Motor neuron (in vitro differentiated cells): ENCODE results near the gene TMEM235. TPM values are rescaled to one million over a fixed set of nuclear protein-coding genes. Genes with fewer than 3 reads are reported as not detected.
A peak's percentile ranks its signal among the peaks of the same experiment; 100 is the strongest.

Experiments
- ATAC-seq, 8 experiments: fragments of 200-7000 bp; cut with Tn5 transposase; replicated peaks in 6 of 8; 2 replicates each; pipeline ENCODE4 v1.8.0; 2021; ENCODE audit warnings: mild to moderate bottlenecking in 8 of 8, moderate library complexity in 8 of 8
- H3K27ac ChIP-seq, 2 donors: fragments of 250-450 bp; sonication (Bioruptor Pico); 2 replicates each; pipeline ENCODE4 v1.9.0; 2021; ENCODE audit warnings: antibody characterized with exemption in 2 of 2, mild to moderate bottlenecking in 2 of 2, moderate library complexity in 1 of 2
- H3K4me1 ChIP-seq, 2 donors: fragments of 250-450 bp; sonication (Bioruptor Pico); replicated peaks in 1 of 2; 2 replicates each; pipeline ENCODE4 v1.6.1; 2021; ENCODE audit warnings: antibody characterized with exemption in 2 of 2, mild to moderate bottlenecking in 2 of 2, moderate library complexity in 1 of 2
- H3K4me3 ChIP-seq, 5 donors: fragments of 250-450 bp; sonication (Bioruptor Pico); 2 replicates each; pipeline ENCODE4 v1.9.0; 2021; ENCODE audit warnings: antibody characterized with exemption in 5 of 5, mild to moderate bottlenecking in 5 of 5, moderate library complexity in 4 of 5
- WGBS, 10 experiments: fragments of 450-650 bp; shearing (Covaris generic); methylation state at CpG; one replicate each; pipeline ENCODE4 v1.0.0; 2022; 5-methylcytosine and 5-hydroxymethylcytosine counted together
- in situ Hi-C, 9 experiments: fragments of 400-800 bp; cut with MboI; loops; one replicate each; pipeline ENCODE4 v1.15.0; 2021; ENCODE audit warnings: low sequenced_read_pairs in 9 of 9, low pct_unique_long_range_greater_than_20kb in 2 of 9; ENCODE audit not compliant: unreplicated experiment in 9 of 9
- total RNA-seq, 8 experiments: library from RNA; unstranded; fragments of 300-600 nt; gene quantifications; 2 replicates each; pipeline versions ENCODE4 v1.2.3 to v1.2.4, GENCODE V29; 2022

Gene TMEM235
- total RNA-seq, 8 experiments from 2014 or later: 0.13 to 0.66 (median 0.31) TPM; not detected in 5

GRCh38 chr17:78266771-78267170, 35.3 kb downstream of the TMEM235 start:
- no peak overlapping the region for H3K4me3 ChIP-seq
- no peak overlapping the region for H3K27ac ChIP-seq
- WGBS, 10 experiments: 75% methylated on average over 2 of the region's 9 CpGs; no CpG with 5 or more reads in 9 of the 10 experiments
- H3K4me1 ChIP-seq: peaks cover 38 to 43% of the 10 kb centered on the region in 2 donors
- in situ Hi-C loops: no loop called here
- no peak for ATAC-seq

- 40 to 100% (median 71%) methylated on average over 1 to 11 of the region's 26 CpGs; no CpG with 5 or more reads in 2 of the 10 experiments for WGBS, 10 experiments
- in situ Hi-C loops: no loop called here
- H3K4me3 ChIP-seq: no peak overlapping the region
- ATAC-seq: no peak
- H3K4me1 ChIP-seq: peaks cover 38 to 43% of the 10 kb centered on the region in 2 donors
- no peak overlapping the region for H3K27ac ChIP-seq
Measured at GRCh38 chr17:78267253-78268073, 36.0 kb downstream of the TMEM235 start.

GRCh38 chr17:78268191-78268874, 36.9 kb downstream of the TMEM235 start:
- Histone ChIP-seq H3K4me3 (peak overlapping the region in 2 of 5 donors; percentile 26 to 37), H3K4me1 (peaks cover 37 to 38% of the 10 kb centered on the region in 2 donors), H3K27ac (no peak overlapping the region)
- in situ Hi-C loops: no loop called here
- peak in 2 of 8 experiments; percentile 2 to 3 for ATAC-seq
- 63% methylated on average over 6 of the region's 24 CpGs; no CpG with 5 or more reads in 9 of the 10 experiments for WGBS, 10 experiments

GRCh38 chr17:78268951-78269905, 37.8 kb downstream of the TMEM235 start:
- in situ Hi-C loops: no loop called here
- Histone ChIP-seq H3K4me3 (peak overlapping the region in 2 of 5 donors; percentile 26 to 37), H3K27ac (peak overlapping the region; percentile 2 to 12), H3K4me1 (peaks cover 35 to 38% of the 10 kb centered on the region in 2 donors)
- 0 to 60% (median 20%) methylated on average over 1 to 2 of the region's 34 CpGs; no CpG with 5 or more reads in 5 of the 10 experiments for WGBS, 10 experiments
- ATAC-seq: peak; percentile 16 to 66 (median 54)

GRCh38 chr17:78269955-78270381, 38.5 kb downstream of the TMEM235 start:
- WGBS, 10 experiments: 0 to 80% methylated on average over 2 to 5 of the region's 8 CpGs; no CpG with 5 or more reads in 8 of the 10 experiments
- ATAC-seq: peak in 5 of 8 experiments; percentile 49 to 61 (median 52)
- Histone ChIP-seq H3K4me3 (peak overlapping the region in 2 of 5 donors; percentile 26 to 37), H3K27ac (peak overlapping the region; percentile 2 to 12), H3K4me1 (peaks cover 35 to 38% of the 10 kb centered on the region in 2 donors)
- in situ Hi-C loops: no loop called here

- H3K4me1 ChIP-seq: peaks cover 35 to 38% of the 10 kb centered on the region in 2 donors
- H3K27ac ChIP-seq: no peak overlapping the region
- ATAC-seq: no peak
- WGBS, 10 experiments: 53 to 100% (median 75%) methylated on average over 1 to 4 of the region's 12 CpGs; no CpG with 5 or more reads in 3 of the 10 experiments
- in situ Hi-C loops: no loop called here
- H3K4me3 ChIP-seq: no peak overlapping the region
Measured at GRCh38 chr17:78271419-78272170, 40.2 kb downstream of the TMEM235 start.

GRCh38 chr17:78272181-78272913, 40.9 kb downstream of the TMEM235 start:
- Histone ChIP-seq H3K27ac (no peak overlapping the region), H3K4me1 (peaks cover 35 to 36% of the 10 kb centered on the region in 2 donors), H3K4me3 (no peak overlapping the region)
- WGBS, 10 experiments: 10 to 96% (median 75%) methylated on average over 2 to 11 of the region's 17 CpGs
- peak in 7 of 8 experiments; percentile 14 to 84 (median 25) for ATAC-seq
- in situ Hi-C loops: no loop called here

GRCh38 chr17:78272914-78273258, 41.5 kb downstream of the TMEM235 start:
- Histone ChIP-seq H3K4me3 (no peak overlapping the region), H3K27ac (no peak overlapping the region), H3K4me1 (peaks cover 29 to 31% of the 10 kb centered on the region in 2 donors)
- ATAC-seq: no peak
- 20 to 83% (median 73%) methylated on average over 1 to 5 of the region's 7 CpGs; no CpG with 5 or more reads in 4 of the 10 experiments for WGBS, 10 experiments
- in situ Hi-C loops: no loop called here

GRCh38 chr17:78273813-78274212, 42.4 kb downstream of the TMEM235 start:
- no peak overlapping the region for H3K4me3 ChIP-seq
- peaks cover 20 to 22% of the 10 kb centered on the region in 2 donors for H3K4me1 ChIP-seq
- WGBS, 10 experiments: 50 to 100% (median 89%) methylated on average over 1 to 6 of the region's 6 CpGs; no CpG with 5 or more reads in 4 of the 10 experiments
- ATAC-seq: no peak
- no peak overlapping the region for H3K27ac ChIP-seq
- in situ Hi-C loops: no loop called here

GRCh38 chr17:78275355-78275754, 43.9 kb downstream of the TMEM235 start:
- H3K4me1 ChIP-seq: peaks cover 4 to 6% of the 10 kb centered on the region in 2 donors
- no peak overlapping the region for H3K4me3 ChIP-seq
- no peak for ATAC-seq
- H3K27ac ChIP-seq: no peak overlapping the region
- WGBS, 10 experiments: 48 to 100% (median 88%) methylated on average over 2 to 5 of the region's 5 CpGs; no CpG with 5 or more reads in 2 of the 10 experiments
- in situ Hi-C loops: no loop called here

- H3K4me1 ChIP-seq: no peaks in the 10 kb centered on the region
- in situ Hi-C loops: no loop called here
- 36 to 96% (median 87%) methylated on average over 2 to 10 of the region's 15 CpGs; no CpG with 5 or more reads in 1 of the 10 experiments for WGBS, 10 experiments
- H3K4me3 ChIP-seq: no peak overlapping the region
- ATAC-seq: no peak
- H3K27ac ChIP-seq: no peak overlapping the region
Measured at GRCh38 chr17:78276098-78276887, 44.9 kb downstream of the TMEM235 start.
